ENCODE data around the gene KANK2.
"Not testable (repeated sequence)": the region's sequence is repeated elsewhere in the genome, so short reads cannot be mapped to it uniquely, and the experiment has no call there.

Gene KANK2

DNA sequence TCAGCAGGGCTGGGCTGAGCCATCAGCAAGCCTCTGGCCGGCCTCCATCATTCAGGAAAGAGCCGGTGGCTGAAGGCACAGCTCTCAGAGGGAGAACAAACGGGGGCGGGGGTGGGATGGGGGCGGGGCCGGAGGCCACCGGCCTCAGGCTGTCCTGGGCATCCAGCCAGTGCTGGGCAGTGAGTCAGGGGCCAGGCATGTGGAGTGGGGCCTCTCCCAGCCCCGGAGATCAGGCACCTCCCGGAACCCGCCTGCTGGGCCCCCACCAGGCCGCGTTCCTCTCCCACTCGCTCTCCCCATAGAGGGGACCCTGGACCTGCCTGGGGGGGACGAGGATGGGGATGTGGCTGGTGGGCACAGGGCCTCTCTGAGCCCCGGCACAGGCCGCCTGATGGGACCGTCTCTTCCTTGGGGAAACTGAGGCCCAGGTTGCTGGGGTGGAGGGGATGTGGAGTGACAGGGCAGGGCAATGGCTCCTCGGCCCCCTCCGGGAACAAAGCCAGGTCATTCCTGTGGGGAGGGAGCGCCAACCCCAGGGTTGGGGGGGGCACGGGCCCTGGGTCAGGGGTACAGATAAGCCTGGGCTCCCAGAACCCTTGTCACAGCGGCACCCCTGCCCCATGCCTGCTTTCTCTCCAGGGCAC, 54.7 kb downstream of the KANK2 start:
- no peak for DNase-seq (ENCODE audit: low read depth in 3 of 3, low spot score in 1 of 3)

DNA sequence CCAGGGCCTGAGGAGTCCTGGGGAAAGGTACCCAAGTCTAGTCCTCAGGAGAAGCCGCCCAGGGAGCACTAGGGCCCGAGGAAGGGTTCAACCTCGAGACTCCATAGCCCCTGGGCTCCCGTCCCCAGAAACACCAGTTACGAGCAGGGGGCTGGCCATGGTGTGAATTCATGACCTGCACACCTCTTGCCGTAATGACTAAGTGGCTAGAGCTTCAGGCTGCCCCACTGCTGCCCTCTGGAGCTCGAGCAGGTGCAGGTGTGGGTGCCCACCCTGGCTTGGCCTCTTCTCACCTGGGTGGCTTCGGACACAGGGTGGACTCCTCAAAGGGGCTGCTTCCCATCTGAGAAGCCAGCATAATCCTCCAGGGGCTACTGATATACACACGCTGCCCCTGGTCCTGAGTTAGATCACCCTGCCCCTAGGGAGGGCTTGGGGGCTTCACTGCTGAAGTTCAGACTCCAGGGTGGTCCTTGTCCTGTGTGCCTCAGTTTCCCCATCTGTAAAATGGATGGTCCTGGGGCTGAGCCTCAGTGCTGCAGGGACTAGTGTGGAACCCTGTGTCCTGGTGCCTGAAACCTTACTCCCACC, 55.3 kb downstream of the KANK2 start:
- no peak for DNase-seq (ENCODE audit: low read depth in 3 of 3, low spot score in 1 of 3)

DNA sequence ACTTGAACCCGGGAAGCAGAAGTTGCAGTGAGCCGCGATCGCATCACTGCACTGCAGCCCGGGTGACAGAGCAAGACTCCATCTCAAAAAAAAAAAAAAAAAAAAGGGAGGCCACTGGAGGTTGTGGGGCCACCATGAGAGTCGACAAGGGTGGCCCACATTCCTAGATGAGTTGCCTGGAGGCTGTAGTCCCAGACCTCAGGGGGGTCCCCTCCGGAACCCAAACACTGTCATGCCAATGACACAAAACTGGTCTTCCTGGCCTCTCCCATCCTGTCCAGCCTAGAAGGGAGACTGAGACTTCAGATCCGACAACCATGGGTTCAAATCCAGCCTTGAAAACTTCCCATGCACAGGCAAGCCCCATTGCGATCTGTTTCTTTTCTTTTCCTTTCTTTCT, 56.4 kb downstream of the KANK2 start:
- DNase-seq (ENCODE audit: low read depth in 3 of 3, low spot score in 1 of 3): no peak

DNA sequence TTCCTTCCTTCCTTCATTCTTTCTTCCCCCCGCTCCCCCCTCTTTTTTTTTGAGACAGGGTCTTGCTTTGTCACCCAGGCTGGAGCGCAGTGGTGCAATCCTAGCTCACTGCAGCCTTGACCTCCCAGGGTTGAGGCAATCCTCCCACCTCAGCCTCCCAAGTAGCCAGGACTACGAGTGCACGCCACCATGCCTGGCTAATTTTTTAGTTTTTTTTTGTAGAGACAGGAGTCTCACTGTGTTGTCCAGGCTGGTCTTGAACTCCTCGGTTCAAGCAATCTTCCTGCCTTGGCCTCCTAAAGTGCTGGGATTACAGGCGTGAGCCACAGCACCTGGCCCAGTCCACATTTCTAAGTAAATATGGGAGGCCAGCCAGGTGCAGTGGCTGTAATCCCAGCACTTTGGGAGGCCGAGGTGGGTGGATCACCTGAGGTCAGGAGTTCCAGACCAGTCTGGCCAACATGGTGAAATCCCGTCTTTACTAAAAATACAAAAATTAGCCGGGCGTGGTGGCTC, 57.3 kb downstream of the KANK2 start:
- DNase-seq (ENCODE audit: low read depth in 3 of 3, low spot score in 1 of 3): not testable (repeated sequence)

DNA sequence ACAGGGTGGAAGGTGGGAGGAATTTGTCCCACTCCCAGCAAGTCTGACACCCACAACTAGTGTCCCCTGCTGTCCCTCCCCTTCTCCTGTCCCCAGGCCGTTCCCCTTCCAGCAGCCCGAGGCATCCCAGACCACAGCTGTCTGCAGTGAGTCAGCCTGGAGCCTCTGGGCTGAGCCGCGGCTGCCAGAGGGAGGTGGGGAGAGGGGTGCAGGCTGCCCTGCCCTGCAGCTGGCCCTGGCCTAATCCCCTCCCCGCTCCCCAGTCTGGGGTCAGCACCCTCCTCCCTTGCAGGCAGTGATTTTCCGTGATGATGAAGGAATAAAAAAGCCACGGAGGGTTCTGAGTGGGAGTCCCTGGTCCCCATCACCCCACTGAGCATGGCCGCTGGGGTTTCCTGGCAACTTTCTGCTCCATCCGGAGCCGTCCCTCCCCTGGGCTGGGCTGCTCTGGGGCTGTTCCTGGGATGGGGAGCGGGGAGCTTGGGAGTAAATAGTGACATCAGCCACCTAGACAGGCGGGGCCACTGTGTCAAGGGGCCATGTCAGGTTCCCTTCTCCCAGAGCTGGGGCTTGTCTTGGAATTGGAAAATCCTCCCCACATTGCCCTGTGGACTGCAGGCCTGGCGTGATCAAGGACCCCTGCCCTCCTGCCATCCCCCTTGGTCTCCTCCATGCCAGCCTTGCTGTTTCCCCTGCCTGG, 58.6 kb downstream of the KANK2 start:
- no peak for DNase-seq (ENCODE audit: low read depth in 3 of 3, low spot score in 1 of 3)

DNA sequence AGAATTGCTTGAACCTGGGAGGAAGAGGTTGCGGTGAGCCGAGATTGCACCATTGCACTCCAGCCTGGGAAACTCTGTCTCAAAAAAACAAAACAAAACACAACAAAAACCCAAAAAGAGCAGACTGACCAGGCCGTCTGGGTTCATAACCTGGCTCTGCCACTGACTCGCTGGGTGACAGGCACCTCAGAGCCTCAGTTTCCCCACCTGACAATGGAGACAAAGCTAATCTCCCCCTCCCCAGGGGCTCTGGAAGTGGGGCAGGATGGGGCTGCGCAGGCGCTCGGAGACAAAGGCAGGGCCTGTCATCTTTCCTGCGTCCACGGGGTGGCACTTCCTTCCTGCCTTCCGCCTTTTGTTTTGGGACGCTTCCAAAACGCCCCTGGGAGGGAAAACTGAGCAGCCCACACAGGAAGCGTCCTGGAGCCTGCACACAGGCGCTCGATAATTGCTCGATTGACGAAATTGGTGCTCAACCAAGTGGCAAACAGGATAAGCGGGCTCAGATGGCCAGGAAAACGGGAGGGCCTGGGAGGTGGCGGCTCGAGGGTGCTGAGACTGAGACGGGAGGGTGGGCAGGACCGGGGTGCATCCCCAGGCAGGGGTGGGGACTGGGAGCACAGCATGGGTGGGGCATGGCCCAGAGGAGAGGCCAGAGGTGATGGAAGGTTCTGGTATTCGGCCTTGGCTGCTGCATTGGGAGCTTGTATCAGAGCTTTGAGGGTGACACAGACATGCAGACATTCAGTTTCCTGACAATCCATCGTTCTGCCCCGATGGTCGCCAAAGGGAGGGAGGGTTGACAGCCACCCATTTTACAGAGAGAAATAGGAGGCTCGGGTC, 59.6 kb downstream of the KANK2 start:
- peak; percentile 4 to 16 (median 15) for DNase-seq (ENCODE audit: low read depth in 3 of 3, low spot score in 1 of 3)

DNA sequence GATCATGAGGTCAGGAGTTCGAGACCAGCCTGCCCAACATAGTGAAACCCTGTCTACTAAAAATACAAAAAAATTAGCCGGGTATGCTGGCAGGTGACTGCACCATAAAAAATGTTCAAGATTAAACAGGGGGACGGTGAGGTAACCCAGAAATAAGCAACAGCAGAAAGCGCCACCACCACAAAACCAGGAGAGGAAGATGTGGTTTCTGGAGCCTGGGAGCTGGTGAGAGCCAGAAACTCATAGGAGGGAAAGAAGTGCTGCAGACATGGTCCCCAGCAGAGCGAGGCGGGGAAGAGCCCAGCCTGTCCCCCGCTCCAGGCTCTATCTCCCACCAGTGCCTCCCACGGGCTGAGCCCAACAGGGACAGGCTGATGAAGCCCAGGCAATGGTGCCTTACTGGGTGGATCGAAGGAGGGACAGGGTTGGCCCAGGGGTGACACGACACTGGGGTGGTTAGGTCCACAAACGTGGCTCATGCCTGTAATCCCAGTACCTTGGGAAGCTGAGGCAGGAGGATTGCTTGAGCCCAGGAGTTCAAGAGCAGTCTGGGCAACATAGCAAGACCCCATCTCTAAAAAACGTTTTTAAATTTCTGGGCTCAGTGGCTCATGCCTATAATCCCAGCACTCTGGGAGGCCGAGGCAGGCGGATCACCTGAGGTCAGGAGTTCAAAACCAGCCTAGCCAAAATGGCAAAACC, 60.8 kb downstream of the KANK2 start:
- DNase-seq (ENCODE audit: low read depth in 3 of 3, low spot score in 1 of 3): no peak

DNA sequence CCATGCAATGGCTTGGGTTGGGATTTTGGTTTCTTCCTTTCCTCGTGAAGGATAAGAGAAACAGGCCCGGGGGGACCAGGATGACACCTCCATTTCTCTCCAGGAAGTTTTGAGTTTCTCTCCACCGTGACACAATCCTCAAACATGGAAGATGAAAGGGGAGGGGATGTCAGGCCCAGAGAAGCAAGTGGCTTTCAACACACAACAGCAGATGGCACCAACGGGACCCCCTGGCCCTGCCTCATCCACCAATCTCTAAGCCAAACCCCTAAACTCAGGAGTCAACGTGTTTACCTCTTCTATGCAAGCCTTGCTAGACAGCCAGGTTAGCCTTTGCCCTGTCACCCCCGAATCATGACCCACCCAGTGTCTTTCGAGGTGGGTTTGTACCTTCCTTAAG, 65.9 kb downstream of the KANK2 start:
- no peak for DNase-seq (ENCODE audit: low read depth in 3 of 3, low spot score in 1 of 3)

DNA sequence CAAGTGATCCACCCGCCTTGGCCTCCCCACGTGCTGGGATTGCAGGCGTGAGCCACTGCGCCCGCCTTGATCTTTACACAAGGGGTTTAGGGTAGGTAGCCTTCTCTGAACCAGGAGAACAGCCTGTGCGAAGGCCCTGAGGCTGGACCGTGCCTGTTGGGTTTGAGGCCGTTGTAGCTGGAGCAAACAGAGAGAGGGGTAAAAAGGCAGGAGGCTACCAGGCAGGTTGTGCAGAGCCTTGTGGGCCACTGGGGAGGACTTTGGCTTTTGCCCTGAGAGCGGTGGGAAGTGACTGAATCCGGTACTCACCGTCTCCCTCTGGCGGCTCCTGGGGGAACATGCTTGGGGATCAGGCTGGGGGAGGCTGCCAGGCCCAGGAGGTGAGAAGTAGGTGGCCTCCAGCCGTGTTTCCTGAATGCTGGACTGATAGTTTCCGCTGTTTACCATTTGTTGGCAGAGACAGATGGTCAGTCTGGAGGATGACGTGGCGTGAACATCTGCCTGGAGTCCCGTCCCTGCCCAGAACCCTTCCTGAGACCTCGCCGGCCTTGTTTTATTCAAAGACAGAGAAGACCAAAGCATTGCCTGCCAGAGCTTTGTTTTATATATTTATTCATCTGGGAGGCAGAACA, 66.4 kb downstream of the KANK2 start:
- peak; percentile 32 to 55 (median 37) for DNase-seq (ENCODE audit: low read depth in 3 of 3, low spot score in 1 of 3)

DNA sequence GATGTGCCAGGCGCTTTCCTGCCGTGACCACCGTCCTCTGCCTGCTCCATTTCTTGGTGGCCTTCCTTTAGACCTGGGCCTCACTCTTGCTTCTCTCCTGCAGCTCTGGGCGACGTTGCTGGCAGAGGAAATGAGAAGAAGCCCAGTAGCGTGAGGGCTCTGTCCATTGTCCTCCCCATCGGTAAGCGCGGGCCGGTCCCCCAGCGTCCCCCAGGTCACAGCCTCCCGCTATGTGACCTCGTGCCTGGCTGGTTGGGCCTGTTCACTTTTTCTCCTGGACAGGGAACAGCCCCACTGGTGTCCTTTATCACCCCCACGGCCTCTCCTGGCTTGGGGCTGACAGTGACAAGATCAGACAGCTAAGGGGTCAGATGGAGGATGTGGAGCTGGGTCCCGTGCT, 69.4 kb downstream of the KANK2 start:
- no peak for DNase-seq (ENCODE audit: low read depth in 3 of 3, low spot score in 1 of 3)

DNA sequence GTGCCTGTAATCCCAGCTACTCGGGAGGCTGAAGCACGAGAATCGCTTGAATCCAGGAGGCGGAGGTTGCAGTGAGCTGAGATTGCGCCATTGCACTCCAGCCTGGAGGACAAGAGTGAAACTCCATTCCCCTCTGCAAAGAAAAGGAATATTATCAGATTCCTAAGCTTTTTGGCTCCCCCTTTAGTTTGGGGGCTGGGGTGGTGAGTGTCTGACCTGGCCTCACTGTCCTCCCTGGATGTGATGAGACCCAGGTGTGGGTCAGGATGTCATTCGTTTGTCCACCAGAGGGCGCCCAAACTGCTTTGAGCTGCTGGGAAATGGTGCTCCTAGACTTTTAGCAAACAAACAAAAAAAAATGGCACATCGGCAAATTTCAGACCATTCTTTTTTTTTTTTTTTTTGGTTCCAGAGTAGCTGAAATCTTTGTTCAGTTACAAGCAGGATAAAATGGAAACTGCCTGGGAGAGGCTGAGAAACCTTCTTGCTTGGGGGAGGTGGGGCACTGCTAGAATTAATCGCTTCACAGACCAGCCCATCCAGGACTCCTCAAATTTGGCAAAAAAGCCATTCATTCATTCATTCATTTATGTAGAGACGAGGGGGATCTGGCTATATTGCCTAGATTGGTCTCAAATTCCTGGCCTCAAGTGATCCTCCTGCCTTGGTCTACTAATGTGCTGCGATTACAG, 71.2 kb downstream of the KANK2 start:
- DNase-seq (ENCODE audit: low read depth in 3 of 3, low spot score in 1 of 3): peak; percentile 42 to 61 (median 56)

DNA sequence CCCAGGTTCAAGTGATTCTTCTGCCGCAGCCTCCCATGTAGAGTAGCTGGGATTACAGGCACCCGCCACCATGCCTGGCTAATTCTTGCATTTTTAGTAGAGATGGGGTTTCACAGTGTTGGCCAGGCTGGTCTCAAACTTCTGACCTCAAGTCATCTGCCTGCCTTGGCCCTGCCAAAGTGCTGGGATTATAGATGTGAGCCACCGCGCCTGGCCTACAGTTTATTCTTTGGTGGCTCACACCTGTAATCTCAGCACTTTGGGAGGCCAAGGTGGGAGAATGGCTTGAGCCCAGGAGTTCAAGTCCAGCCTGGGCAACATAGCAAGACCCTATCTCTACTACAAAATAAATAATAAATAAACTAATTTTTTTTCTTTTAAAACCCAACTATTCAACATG, 73.2 kb downstream of the KANK2 start:
- DNase-seq (ENCODE audit: low read depth in 3 of 3, low spot score in 1 of 3): not testable (repeated sequence)

DNA sequence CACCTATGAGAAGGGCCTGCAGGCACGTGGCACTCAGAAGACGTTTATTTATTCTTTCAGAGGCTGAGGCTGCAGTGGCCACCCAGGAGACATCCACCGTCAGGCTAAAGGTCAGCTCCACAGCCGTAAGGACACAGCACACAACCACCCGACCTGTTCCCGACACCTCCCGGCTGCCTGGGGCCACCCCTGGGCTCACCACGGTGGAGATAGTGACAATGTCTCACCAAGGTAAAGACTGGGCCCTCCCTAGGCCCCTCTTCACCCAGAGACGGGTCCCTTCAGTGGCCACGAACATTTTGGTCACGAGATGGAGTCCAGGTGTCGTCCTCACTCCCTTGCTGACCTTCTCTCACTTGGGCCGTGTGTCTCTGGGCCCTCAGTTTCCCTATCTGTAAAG, 74.2 kb downstream of the KANK2 start:
- no peak for DNase-seq (ENCODE audit: low read depth in 3 of 3, low spot score in 1 of 3)

DNA sequence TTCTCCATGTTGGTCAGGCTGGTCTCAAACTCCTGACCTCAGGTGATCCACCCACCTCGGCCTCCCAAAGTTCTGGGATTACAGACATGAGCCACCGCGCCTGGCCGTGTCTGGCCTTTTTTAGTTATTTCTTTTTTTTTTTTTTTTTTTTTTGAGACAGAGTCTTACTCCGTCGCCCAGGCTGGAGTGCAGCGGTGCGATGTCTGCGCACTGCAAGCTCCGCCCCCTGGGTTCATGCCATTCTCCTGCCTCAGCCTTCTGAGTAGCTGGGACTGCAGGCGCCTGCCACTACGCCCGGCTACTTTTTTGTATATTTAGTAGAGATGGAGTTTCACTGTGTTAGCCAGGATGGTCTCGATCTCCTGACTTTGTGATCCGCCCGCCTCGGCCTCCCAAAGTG, 75.4 kb downstream of the KANK2 start:
- not testable (repeated sequence) for DNase-seq (ENCODE audit: low read depth in 3 of 3, low spot score in 1 of 3)

DNA sequence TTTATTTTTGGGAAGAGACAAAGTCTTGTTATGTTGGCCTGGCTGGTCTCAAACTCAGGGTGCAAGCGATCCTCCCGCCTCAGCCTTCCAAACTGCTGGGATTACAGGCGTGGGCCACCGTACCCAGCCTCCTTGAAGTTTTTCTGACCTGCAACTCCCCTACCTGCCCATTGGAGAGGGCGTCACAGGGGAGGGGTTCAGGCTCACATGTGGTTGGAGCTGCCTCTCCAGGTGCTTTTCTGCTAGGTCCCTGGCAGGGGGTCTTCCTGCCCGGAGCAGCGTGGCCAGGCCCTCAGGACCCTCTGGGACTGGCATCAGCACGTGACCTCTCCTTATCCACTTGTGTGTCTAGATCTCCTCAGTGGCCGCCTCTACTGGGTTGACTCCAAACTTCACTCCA, 80.8 kb downstream of the KANK2 start:
- no peak for DNase-seq (ENCODE audit: low read depth in 3 of 3, low spot score in 1 of 3)

DNA sequence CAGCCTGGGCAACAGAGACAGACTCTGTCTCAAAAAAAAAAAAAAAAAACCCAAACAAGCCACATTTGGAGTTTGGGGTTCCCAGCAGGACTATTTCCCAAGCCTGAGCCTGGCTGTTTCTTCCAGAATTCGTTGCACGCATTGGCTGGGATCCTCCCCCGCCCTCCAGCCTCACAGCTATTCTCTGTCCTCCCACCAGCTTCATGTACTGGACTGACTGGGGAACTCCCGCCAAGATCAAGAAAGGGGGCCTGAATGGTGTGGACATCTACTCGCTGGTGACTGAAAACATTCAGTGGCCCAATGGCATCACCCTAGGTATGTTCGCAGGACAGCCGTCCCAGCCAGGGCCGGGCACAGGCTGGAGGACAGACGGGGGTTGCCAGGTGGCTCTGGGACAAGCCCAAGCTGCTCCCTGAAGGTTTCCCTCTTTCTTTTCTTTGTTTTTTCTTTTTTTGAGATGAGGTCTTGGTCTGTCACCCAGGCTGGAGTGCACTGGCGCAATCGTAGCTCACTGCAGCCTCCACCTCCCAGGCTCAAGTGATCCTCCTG, 81.4 kb downstream of the KANK2 start:
- DNase-seq (ENCODE audit: low read depth in 3 of 3, low spot score in 1 of 3): no peak

DNA sequence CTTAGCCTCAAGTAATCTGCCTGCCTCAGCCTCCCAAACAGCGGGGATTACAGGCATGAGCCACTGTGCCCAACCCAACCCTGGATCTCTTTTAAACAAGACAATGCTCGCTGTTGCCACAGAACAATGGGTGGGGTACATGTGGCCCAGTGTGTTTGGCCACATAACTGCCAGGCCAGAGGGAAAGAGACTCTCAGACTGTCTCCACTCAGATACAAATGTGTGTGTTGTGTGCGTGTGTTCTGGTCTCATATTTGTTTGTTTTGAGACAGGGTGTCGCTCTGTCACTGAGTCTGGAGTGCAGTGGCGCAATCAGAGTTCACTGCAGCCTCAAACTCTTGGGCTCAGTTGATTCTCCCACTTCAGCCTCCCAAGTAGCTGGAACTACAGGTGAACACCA, 82.3 kb downstream of the KANK2 start:
- DNase-seq (ENCODE audit: low read depth in 3 of 3, low spot score in 1 of 3): no peak
